Fibroblast of peridontal ligament (primary cell): Measurements from ENCODE around the gene EBF3.

ENCODE experiments used
- DNase-seq: peaks from one replicate; pipeline ENCODE4 v3.0.0-alpha.2; 2010; ENCODE audit errors: extremely low read depth

EBF3 gene

DNA sequence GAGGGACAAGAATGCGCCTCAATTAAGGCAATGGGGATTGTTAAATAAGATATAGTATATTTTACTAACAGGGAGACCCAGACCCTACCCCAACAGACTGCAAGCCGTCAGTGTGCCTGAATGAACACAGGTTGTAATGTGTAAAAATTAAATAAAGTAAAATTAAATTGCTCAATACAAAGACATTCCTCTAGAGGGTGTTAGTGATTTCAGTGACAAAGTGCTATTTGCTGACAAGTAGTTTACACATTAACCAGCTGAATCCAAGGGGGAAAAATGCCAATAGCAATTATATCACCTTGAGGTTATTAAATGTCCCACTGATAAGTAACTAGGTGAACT is 110.5 kb downstream of the EBF3 start:
- peak; percentile 56 for DNase-seq

DNA sequence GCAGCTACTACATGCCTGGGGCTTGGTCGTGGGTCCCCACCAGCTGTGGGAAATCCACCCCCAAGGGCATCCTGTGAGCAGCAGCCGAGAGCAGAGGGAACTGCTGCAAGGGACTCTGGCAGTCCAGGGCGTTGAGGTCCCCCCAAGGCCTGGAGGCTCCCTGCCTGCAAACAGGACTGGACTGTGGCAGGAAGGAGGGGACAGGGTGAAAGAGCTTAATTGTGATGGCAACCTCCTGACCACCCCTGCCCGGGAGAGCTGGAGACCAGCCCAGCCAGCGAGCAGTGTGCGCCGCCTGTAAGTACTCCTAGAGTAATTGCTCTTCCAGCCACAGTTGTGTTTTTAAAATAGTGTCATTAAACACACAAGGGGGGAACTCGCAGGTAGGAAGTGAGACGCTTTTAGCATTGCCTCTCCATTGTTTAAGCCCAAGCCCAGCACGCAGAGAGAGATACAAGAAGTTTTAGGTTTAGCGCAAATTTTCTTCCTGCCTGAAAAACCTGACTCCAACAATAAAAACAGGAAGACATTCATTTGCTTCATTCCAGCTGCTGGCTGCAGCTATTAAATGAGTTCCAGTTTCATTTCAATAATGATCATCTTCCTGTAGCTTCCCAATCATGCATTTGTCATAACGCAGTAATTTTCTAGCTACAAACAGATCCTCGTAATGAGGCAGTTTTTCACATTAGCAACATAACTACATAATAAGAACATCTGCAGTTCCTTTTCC is 111.1 kb downstream of the EBF3 start:
- peak; percentile 14 for DNase-seq

DNA sequence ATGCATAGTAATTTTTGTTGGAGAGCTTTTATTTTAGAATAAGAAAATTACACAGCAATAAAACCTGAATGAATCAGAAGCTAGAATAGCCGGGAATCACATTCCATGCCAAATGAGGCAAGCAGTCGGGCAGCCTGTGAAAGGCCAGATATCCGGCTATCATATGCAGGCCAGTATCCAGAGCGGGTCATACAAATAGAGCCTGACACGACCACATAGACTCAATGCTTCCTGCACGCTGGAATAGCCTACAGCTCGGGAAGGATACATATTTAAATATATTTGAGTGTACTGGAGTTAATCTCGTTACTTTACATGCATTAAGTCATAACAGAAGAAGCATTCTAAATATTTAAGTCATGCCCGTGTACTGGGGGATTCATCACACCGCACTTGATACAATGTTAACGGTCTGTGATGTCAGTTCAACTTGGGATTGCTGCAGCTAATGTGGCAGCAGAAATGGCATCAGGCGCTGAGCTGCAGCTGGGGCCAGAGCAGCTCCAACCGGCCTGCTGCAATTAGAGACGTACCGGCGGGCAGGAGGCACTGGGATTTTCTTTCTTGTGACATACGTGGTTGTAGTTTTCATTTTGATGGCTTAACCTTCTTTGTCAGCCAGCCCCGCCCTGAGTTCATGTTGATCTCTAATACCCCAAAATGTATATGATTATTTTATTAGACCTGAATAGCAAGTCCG is 112.0 kb downstream of the EBF3 start:
- DNase-seq = no peak

DNA sequence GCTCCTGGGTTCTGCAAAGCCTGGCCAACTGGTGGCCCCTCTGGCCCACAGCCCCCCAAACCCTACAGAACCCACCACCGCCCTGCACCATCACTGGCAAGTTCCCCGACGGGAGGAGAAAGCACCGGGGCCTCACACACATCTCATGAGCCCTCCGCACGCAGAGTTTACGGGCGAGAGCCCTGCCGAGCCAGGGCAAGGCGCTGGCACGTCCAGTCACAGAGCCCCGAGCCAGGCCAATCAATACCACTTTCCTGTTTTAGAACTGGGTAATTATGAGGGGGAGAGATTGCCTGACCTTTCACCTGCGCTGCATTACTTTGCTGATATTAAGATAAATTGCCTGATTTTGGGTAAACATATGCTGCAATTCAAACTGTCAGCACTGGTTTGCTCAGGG is 113.3 kb downstream of the EBF3 start:
- DNase-seq = no peak

DNA sequence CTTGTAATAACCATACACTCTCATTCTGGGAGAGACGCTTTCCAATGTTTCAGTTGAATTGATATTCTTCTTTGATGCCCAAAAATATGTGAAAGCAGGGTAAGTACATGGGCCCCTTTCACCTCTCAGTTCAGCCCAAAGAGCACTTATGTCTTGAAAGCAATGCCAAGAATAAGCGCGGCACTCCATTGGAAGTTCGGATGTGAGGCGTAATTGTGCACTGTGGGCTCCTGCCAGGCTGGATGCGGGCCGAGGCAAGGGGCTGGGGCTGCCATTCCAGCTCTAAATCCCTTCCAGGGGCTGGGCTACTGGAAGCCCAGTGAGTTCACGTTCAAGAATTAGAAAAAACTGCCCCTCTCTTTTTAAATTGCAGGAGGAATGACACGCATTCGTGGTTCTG is 113.8 kb downstream of the EBF3 start:
- DNase-seq = no peak

DNA sequence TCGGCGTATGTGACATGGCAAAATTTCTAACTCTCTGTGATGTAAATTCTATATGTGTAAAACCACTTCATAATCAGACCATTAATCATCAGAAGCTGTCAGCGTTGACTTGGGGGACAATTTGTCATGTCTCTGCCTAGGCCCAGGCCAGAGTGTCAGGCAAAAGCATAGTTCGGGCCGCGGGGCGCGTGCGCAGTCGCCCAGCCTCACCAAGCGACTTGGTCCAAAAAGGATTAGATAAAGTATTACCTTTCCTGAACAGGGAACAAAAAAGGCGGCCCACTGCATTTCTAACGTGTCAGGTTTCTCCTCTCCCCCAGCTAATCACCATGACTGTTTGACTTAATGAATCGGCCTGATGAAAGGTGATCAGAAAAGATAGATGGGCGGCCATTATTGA is 114.2 kb downstream of the EBF3 start:
- no peak for DNase-seq

DNA sequence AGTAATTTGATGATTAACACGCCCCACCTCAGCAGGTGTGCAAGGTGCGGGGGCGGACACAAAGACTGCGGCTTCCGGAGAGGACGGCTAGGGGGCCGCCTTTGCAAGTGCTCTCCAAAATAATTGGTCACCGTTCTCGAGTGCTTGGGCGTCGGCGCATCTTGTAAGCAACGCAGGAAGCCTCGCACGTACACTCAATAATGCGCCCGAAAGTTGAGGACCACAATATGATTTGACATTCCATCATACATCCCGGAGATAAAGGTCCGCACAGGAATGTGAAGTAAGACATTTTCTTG is 114.7 kb downstream of the EBF3 start:
- DNase-seq = no peak

DNA sequence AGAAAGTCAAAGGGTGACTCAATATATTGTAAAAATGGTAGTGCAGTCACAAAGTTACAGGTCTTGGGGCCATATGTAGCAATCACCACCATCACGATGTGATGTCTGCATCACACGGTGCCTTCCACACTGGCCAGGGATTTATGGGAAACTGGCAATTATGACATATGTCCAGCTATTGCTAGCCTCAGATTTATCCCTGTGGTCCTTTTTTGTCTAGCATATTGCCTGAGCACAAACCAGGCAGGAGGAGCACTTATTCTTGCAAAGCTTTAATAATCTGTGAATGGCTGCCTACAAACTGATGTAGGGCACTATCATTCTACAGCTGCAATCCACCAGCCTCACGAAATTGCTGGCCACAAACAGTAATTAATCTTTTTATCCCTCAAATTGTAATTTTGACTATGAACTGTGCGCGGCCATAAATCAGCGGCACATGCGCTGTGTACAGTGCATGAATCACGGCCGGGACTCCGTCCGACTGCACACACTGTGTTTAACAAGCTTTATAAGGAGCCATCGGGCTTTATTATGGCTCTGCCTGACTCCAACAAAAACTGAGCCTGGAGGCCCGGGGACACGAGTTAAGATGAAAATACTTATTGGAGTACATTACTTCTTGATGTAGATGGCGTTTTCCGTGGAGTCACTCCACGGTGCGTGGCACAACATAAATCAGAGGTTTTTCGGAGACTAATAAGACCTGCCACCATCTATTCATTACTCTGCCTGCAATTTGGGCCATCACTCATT is 115.2 kb downstream of the EBF3 start:
- peak; percentile 52 for DNase-seq

DNA sequence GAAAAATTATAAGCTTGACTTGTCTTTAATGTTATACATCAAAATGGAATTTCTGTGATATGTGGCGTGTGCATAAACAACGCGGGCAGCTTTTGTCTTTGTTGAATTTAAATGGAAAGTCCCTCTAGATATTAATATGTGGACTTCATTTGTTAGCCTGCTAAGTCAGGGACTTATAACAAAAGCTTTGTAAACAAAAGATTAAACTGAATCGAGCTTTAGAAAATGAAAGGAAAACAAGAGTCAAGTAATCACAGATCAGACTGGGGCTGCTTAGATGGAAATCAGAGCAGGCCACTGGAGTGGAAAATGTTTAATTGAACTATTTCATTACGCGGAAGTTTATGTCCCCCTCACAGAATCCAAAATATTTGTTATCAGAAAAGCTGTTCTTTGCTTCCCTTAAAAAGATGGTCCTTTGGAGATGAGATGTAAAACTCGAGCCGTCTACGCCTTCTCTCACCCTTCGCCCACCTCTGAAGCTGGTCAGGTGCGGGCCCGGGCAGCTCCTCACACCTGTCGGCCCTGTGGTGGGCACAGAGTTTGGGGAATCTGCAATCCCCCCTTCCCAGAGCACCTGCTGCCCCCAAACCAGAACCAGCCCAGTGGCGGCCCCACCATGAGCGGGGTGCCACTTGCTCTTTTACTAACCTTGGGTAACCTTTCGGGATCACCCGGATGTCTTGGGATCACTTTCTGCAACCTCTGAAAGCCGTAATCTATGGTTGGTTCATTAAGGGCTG is 116.2 kb downstream of the EBF3 start:
- peak; percentile 36 for DNase-seq

DNA sequence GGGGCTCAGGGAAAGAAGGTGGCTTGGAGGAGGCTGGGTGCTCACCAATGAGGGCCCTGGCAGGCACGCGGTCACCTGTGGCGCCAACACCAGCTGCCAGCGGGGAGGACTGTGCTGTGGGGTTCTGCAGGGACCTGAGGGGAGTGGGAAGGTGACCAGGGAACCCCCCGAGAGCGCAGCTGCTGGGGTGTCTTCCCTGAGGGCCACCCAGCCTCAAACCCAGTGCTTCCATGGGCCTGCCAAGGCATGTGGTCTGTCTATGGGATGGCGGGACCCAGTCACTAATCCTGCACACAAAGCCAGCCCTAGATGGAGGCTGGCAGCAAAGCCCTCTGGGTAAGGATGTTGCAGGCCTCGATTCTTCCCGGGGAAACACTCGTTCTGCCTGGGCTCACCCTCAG is 117.1 kb downstream of the EBF3 start:
- DNase-seq = no peak

DNA sequence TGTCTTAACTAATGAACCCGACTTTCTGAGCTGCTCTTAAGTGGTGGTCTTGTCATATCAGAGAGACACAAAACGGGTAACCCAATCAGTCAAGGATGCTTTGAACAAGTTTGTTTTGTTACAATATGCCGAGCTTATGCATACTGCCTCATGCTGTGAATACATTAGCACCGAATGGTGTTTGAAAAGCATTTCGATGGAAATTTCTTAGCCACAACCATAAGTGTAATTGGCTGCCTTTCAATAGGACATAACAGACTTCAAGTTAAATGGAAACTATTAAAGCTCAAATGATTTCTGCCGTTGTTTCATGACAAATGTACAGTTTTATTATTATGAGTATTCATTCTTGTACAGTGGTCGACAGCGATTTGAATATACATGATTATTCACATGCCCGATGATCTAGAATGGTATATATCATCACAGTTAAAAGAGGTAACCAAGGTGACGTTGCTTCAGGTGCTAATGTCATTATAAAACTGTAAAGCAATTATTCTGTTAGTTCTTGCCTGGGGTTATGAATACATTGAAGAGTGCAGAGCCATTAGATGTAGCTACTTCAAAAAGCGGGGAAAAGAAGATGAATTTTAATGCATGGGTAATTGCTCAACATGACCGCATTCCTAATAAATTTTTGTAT is 118.8 kb downstream of the EBF3 start:
- DNase-seq = no peak

DNA sequence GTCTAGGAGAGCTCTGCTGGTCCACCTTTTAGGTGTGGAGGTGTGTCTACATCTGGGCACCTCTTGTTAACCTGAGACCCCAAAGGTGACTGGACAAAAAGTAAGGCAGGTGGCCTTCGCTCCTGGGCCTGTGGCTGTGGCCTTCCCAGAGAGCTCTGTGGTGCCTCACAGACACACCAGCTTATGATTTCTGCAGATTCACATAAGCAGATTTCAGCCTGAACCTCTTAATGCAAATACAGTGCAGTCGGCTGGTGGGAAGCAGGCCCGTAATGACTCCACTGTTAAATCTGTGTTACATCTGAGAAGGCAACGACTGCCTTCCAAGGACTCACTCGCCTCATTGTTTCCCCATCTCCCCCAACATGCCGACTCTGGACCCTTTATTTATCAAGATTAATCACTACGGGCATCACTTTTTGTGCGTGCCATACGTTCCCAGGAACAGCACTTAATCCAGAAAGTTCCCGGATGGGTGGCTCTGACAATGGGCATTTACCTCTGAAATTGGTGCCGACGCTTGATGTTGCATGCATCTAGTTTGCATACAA is 119.8 kb downstream of the EBF3 start:
- no peak for DNase-seq

DNA sequence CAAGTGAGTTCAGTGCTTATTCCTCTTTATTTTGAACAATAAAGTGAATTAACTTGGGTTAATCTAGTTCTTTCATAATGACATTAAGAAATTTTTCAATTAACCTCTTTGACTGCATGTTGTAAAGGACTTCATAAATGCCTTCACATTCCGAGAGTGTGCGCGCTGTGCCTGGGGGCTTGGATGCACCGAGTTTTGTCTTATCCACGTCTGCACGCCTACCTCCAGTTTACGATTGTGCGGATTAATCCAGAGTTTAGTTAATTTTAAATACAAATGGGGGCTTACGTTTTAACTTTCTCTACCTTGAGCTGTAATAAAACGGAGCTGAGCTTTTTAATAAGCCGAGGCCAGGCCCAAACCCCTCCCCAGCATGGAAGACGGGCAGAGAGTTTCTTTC is 120.4 kb downstream of the EBF3 start:
- DNase-seq = no peak

DNA sequence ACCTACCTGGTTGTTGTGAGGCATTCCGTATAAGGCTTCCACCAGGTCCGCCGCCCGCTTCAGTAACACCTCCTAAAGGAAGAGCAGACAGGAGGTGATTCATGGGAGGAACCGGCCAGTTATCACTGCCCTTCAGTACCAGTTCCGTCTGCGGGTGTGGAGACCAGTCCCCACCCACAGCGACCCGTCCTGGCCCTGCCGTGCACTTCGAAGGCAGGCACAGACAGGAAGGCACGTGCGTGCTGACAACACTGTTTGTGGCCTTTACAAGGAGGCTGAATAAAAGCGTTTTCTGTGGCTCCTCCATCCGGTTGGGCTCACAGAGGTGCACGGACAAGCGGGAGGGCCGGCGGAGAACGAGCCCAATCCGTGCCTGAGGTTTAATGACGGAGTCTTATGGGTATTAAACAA is 120.9 kb downstream of the EBF3 start:
- DNase-seq = no peak

DNA sequence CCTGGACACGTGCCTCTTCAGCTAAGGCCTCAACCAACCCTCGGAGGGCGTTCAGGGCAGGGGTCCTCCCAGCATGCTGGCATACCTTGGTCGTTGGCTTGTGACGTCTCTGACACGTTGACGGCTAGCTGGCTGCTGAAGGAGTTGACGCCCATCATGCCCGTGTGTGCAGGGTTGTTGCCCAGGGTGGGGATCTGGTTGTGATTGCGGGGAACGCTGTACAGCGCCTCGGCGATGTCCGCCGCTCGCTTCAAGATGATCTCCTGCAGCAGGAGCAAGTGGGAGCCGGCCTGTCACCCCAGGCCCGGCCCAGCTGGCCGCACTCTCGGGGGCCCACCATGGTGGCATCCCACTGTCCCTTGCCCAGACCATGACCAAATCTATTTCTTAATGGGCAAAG is 122.0 kb downstream of the EBF3 start:
- no peak for DNase-seq

DNA sequence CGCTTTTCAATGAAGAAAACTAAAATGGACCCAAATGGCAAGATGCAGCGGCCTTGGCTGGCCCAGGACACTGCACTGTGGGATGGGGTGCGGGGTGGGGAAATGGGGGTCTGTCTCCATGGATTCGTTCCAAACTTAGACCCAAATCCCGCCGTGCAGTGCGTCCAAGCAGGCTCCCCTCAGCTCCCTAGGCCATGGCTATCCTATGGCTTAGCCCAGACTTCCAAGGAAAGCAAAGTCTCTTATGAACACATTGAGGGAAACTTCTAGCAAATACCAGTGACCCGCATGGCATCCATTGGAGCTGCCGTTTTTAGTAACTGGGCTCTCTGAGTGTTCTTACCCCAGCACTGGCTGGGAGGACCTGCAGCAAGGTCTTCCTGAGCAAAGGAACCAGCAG is 122.5 kb downstream of the EBF3 start:
- DNase-seq = no peak

DNA sequence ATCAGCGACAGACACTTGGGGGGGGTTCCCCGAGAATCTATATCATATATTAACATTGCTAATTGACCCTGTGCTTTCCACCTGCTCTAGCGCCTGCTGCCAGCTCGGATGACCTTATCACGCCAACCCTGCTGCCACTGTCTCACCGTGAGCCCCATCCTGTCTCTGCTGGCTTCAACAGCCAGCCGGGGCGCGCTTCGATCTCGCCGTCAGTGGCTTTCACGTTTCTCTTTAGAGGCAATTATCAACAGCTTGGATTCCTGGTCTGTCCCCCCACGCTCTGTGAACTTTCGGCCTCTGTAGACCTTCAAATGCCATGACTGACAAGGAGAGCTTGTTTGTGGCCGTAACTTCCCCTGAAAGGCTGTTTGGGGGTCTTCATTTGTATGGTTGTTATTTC is 123.0 kb downstream of the EBF3 start:
- DNase-seq = no peak

DNA sequence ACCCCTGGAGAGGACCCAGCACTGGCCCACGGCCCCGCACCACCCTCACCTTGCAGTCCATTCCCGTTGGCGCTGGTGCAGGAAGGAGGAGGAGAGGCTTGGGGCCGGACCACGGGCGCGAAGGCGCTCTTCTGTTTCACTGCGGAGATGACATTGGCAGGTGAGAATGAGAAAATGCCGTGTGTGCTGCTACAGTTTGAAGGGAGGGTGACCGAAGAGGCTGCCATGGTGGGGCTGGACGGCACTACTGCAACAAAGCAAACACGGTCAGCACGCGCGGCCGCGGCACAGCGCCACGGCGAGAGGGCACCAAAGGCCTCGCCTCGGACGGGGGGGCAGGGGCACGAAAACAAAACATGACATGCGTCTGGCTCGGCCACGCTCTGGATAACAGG is 123.9 kb downstream of the EBF3 start:
- no peak for DNase-seq

DNA sequence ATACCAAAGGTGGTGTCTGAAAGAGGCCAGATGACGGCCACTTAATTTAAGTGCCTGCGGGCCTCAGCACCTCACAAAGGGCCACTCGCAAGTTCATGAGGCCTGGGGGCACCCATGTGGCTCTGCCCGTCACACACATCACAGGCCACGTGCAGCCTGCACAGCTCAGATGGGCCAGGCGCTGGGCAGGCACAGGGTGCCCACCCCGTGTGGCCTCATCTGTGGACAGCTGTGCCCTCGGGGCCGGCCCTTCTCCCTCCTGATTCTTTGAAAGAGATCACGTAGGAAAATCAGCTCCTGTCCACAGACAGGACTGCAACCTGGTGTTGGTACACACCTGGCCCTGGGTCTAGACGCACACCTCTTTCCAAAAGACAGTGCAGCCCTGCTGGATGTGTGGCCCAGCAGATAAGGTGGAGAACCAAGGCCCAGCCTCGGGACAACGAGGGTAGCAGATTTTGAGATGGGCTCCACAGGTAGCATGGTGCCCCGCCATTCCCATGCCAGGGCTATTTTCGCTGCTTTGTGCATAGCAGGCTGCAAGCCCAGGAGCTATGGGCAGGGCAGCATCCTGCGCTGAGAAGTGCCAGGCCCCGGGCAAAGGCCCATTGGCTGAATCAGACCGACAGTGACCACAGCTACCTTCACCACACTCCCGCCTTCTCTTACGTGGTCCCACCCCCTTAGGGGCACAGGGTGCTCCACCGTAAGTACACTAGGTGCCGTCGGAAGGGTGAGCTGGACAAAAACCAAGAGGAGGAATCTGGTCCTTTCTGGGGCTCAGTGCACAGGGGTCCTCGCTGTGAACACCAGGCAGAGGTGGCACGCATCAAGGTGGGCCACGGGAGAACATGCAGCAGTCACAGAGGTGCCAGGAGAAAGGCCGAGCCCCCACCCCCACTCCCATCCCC is 124.5 kb downstream of the EBF3 start:
- no peak for DNase-seq

DNA sequence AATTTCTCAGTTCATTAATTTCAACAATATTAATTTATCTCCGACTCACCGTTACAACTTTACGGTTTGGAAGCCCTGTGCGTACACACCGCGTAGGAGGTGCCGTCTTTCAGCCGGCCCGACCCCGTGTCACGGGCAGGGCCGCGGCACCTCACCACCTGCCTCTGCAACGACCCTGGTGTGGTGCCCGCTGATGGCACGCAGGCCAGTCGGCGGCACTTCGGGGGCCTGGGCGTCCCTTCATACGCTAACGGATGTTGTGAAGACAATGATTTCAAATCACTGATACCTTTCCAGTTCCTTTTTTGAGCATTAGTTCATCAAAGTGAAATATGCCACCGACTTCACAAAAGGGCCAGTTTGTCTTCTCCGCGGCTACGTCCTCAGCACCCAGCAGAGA is 125.3 kb downstream of the EBF3 start:
- DNase-seq = no peak
